ENCODE results near the gene ART4. TPM values are rescaled to one million over a fixed set of nuclear protein-coding genes. Genes with fewer than 3 reads are reported as not detected.

ART4 gene
- total RNA-seq (1 to 10 TPM in 1 of 2 donors, under 1 TPM in 1; 0.17 to 1.2 TPM), polyA plus RNA-seq (ENCODE audit: insufficient read length in 2 of 2) (under 1 TPM in 1 of 2 donors, not detected in 1; 0.23 TPM)
- long read RNA-seq, donor 1, result 0 reads
- long read RNA-seq, donor 2, result 0 reads
- long read RNA-seq, donor 3, result 0 reads
- long read RNA-seq, donor 4, partial matches to known transcripts, result 0 of 2 reads
- long read RNA-seq, donor 4, other reads (novel, unspliced or antisense), result 0 of 2 reads

GRCh38 chr12:14843425-14843887, at the start of gene ART4:
TSS of gene ART4 (minus strand) at chr12:14843526. CDS start at chr12:14843113, 413 bp downstream.
- Histone ChIP-seq H3K27me3 (ENCODE audit: control insufficient read depth, insufficient read depth, low read length) (no peaks in the 10 kb centered on the region), H3K4me3 (ENCODE audit: low read depth, low read length) (no peak within 1 kb of the TSS), H3K4me1 (ENCODE audit: control insufficient read depth, insufficient read depth, low read length) (no peaks in the 10 kb centered on the region), H3K36me3 (ENCODE audit: control insufficient read depth, insufficient read depth, low read length) (no peaks in the 10 kb centered on the region), H3K9me3 (ENCODE audit: control insufficient read depth, insufficient read depth, low read length) (no peaks in the 10 kb centered on the region), H3K27ac (ENCODE audit: low read depth, low read length) (no peak within 1 kb of the TSS)
- 86% methylated on average over 7 of the region's 10 CpGs for WGBS (ENCODE audit: insufficient coverage)
- DNase-seq (ENCODE audit: low read depth in 4 of 6, low spot score in 6 of 6), result no peak

- H3K9me3 ChIP-seq (ENCODE audit: control insufficient read depth, insufficient read depth, low read length), result no peaks in the 10 kb centered on the region
- no peaks in the 10 kb centered on the region for H3K4me1 ChIP-seq (ENCODE audit: control insufficient read depth, insufficient read depth, low read length)
- no peak for DNase-seq (ENCODE audit: low read depth in 4 of 6, low spot score in 6 of 6)
- 56% methylated on average over 3 of the region's 7 CpGs for WGBS (ENCODE audit: insufficient coverage)
- peak overlapping the region; percentile 26 for H3K27ac ChIP-seq (ENCODE audit: low read depth, low read length)
- H3K27me3 ChIP-seq (ENCODE audit: control insufficient read depth, insufficient read depth, low read length), result no peaks in the 10 kb centered on the region
- no peaks in the 10 kb centered on the region for H3K36me3 ChIP-seq (ENCODE audit: control insufficient read depth, insufficient read depth, low read length)
- no peak overlapping the region for H3K4me3 ChIP-seq (ENCODE audit: low read depth, low read length)
Observed at GRCh38 chr12:14892726-14893505, 49.6 kb upstream of the ART4 start.

GRCh38 chr12:14890701-14891100, 47.4 kb upstream of the ART4 start:
- Histone ChIP-seq H3K27me3 (ENCODE audit: control insufficient read depth, insufficient read depth, low read length) (no peaks in the 10 kb centered on the region), H3K4me3 (ENCODE audit: low read depth, low read length) (no peak overlapping the region), H3K9me3 (ENCODE audit: control insufficient read depth, insufficient read depth, low read length) (no peaks in the 10 kb centered on the region), H3K36me3 (ENCODE audit: control insufficient read depth, insufficient read depth, low read length) (no peaks in the 10 kb centered on the region), H3K4me1 (ENCODE audit: control insufficient read depth, insufficient read depth, low read length) (no peaks in the 10 kb centered on the region), H3K27ac (ENCODE audit: low read depth, low read length) (no peak overlapping the region)
- WGBS (ENCODE audit: insufficient coverage), result 100% methylated on average over 1 of the region's 5 CpGs
- DNase-seq (ENCODE audit: low read depth in 4 of 6, low spot score in 6 of 6), result no peak

- Histone ChIP-seq H3K27ac (ENCODE audit: low read depth, low read length) (peak overlapping the region; percentile 79), H3K27me3 (ENCODE audit: control insufficient read depth, insufficient read depth, low read length) (no peaks in the 10 kb centered on the region), H3K4me3 (ENCODE audit: low read depth, low read length) (no peak overlapping the region), H3K4me1 (ENCODE audit: control insufficient read depth, insufficient read depth, low read length) (no peaks in the 10 kb centered on the region), H3K9me3 (ENCODE audit: control insufficient read depth, insufficient read depth, low read length) (no peaks in the 10 kb centered on the region), H3K36me3 (ENCODE audit: control insufficient read depth, insufficient read depth, low read length) (no peaks in the 10 kb centered on the region)
- no peak for DNase-seq (ENCODE audit: low read depth in 4 of 6, low spot score in 6 of 6)
- WGBS (ENCODE audit: insufficient coverage), result 90% methylated on average over 3 of the region's 6 CpGs
Observed at GRCh38 chr12:14886271-14886670, 42.9 kb upstream of the ART4 start.

- Histone ChIP-seq H3K27me3 (ENCODE audit: control insufficient read depth, insufficient read depth, low read length) (no peaks in the 10 kb centered on the region), H3K27ac (ENCODE audit: low read depth, low read length) (peak within 1 kb of the TSS; percentile 79), H3K4me1 (ENCODE audit: control insufficient read depth, insufficient read depth, low read length) (no peaks in the 10 kb centered on the region), H3K36me3 (ENCODE audit: control insufficient read depth, insufficient read depth, low read length) (no peaks in the 10 kb centered on the region), H3K4me3 (ENCODE audit: low read depth, low read length) (peak within 1 kb of the TSS; percentile 37), H3K9me3 (ENCODE audit: control insufficient read depth, insufficient read depth, low read length) (no peaks in the 10 kb centered on the region)
- WGBS (ENCODE audit: insufficient coverage), result 89% methylated on average over 4 of the region's 6 CpGs
- DNase-seq (ENCODE audit: low read depth in 4 of 6, low spot score in 6 of 6), result peak in 1 of 6 donors; percentile 71
Observed at GRCh38 chr12:14885718-14886221, 42.4 kb upstream of the ART4 start, which contains the start of gene MGP. TSS of gene MGP (minus strand) at chr12:14885854. CDS start at chr12:14885791, 63 bp downstream.

GRCh38 chr12:14884458-14884878, 41.1 kb upstream of the ART4 start:
- no peaks in the 10 kb centered on the region for H3K9me3 ChIP-seq (ENCODE audit: control insufficient read depth, insufficient read depth, low read length)
- peak in 3 of 6 donors; percentile 40 to 90 (median 84) for DNase-seq (ENCODE audit: low read depth in 4 of 6, low spot score in 6 of 6)
- H3K36me3 ChIP-seq (ENCODE audit: control insufficient read depth, insufficient read depth, low read length), result no peaks in the 10 kb centered on the region
- H3K27me3 ChIP-seq (ENCODE audit: control insufficient read depth, insufficient read depth, low read length), result no peaks in the 10 kb centered on the region
- WGBS (ENCODE audit: insufficient coverage), result 28% methylated on average over 4 of the region's 5 CpGs
- H3K4me1 ChIP-seq (ENCODE audit: control insufficient read depth, insufficient read depth, low read length), result no peaks in the 10 kb centered on the region
- peak overlapping the region; percentile 79 for H3K27ac ChIP-seq (ENCODE audit: low read depth, low read length)
- H3K4me3 ChIP-seq (ENCODE audit: low read depth, low read length), result peak overlapping the region; percentile 37

- WGBS (ENCODE audit: insufficient coverage), result 84% methylated on average over 8 of the region's 10 CpGs
- H3K36me3 ChIP-seq (ENCODE audit: control insufficient read depth, insufficient read depth, low read length), result no peaks in the 10 kb centered on the region
- H3K9me3 ChIP-seq (ENCODE audit: control insufficient read depth, insufficient read depth, low read length), result no peaks in the 10 kb centered on the region
- peak overlapping the region; percentile 79 for H3K27ac ChIP-seq (ENCODE audit: low read depth, low read length)
- no peaks in the 10 kb centered on the region for H3K4me1 ChIP-seq (ENCODE audit: control insufficient read depth, insufficient read depth, low read length)
- no peak overlapping the region for H3K4me3 ChIP-seq (ENCODE audit: low read depth, low read length)
- peak in 2 of 6 donors; percentile 82 to 96 for DNase-seq (ENCODE audit: low read depth in 4 of 6, low spot score in 6 of 6)
- no peaks in the 10 kb centered on the region for H3K27me3 ChIP-seq (ENCODE audit: control insufficient read depth, insufficient read depth, low read length)
Observed at GRCh38 chr12:14883686-14884085, 40.4 kb upstream of the ART4 start.

- no peak overlapping the region for H3K27ac ChIP-seq (ENCODE audit: low read depth, low read length)
- no peaks in the 10 kb centered on the region for H3K9me3 ChIP-seq (ENCODE audit: control insufficient read depth, insufficient read depth, low read length)
- DNase-seq (ENCODE audit: low read depth in 4 of 6, low spot score in 6 of 6), result no peak
- H3K4me3 ChIP-seq (ENCODE audit: low read depth, low read length), result no peak overlapping the region
- no CpG with 5 or more reads among the region's 6 CpGs for WGBS (ENCODE audit: insufficient coverage)
- no peaks in the 10 kb centered on the region for H3K36me3 ChIP-seq (ENCODE audit: control insufficient read depth, insufficient read depth, low read length)
- H3K27me3 ChIP-seq (ENCODE audit: control insufficient read depth, insufficient read depth, low read length), result no peaks in the 10 kb centered on the region
- H3K4me1 ChIP-seq (ENCODE audit: control insufficient read depth, insufficient read depth, low read length), result no peaks in the 10 kb centered on the region
Observed at GRCh38 chr12:14880890-14881453, 37.6 kb upstream of the ART4 start.

- no peaks in the 10 kb centered on the region for H3K4me1 ChIP-seq (ENCODE audit: control insufficient read depth, insufficient read depth, low read length)
- WGBS (ENCODE audit: insufficient coverage), result 75% methylated on average over 7 of the region's 8 CpGs
Observed at GRCh38 chr12:14879222-14879933, 36.1 kb upstream of the ART4 start.

More at GRCh38 chr12:14879222-14879933, 36.1 kb upstream of the ART4 start:
- Histone ChIP-seq H3K4me3 (ENCODE audit: low read depth, low read length) (no peak overlapping the region), H3K27me3 (ENCODE audit: control insufficient read depth, insufficient read depth, low read length) (no peaks in the 10 kb centered on the region), H3K36me3 (ENCODE audit: control insufficient read depth, insufficient read depth, low read length) (no peaks in the 10 kb centered on the region), H3K27ac (ENCODE audit: low read depth, low read length) (no peak overlapping the region), H3K9me3 (ENCODE audit: control insufficient read depth, insufficient read depth, low read length) (no peaks in the 10 kb centered on the region)
- no peak for DNase-seq (ENCODE audit: low read depth in 4 of 6, low spot score in 6 of 6)
